A549 (cell line): ENCODE results near the gene IRX3. TPM values are rescaled to one million over a fixed set of nuclear protein-coding genes. Genes with fewer than 3 reads are reported as not detected.

Experiments used
- ATAC-seq, 2 experiments: fragments of 200-7000 bp in 1 of 2; fragments of >200 bp in 1 of 2; cut with Nextera tagmentation in 1 of 2; cut with Tn5 transposase in 1 of 2; 3 replicates each; pipeline versions ENCODE4 v1.8.0 to v1.9.1; 2018 to 2020; ENCODE audit warnings: mild to moderate bottlenecking in 1 of 2, moderate library complexity in 1 of 2
- CTCF ChIA-PET: fragments of 300-600 bp; sonication (Branson Sonifier 250); formaldehyde crosslinking; extraction: SDS; loops from one replicate; lab custom pipeline; 2021; ENCODE audit warnings: antibody characterized with exemption, inconsistent platforms; lab: Yijun Ruan, JAX
- POLR2A ChIA-PET: fragments of 350-600 bp; formaldehyde crosslinking; extraction: SDS; loops from one replicate; lab custom pipeline; 2021; ENCODE audit warnings: antibody characterized with exemption, inconsistent platforms; lab: Yijun Ruan, JAX
- DNase-seq, 2 experiments: peaks; one replicate each; pipeline versions ENCODE4 v3.0.0 to v3.0.0-alpha.2; 2011 to 2016; ENCODE audit warnings: low read depth in 1 of 2, low spot score in 1 of 2
- FAIRE-seq: peaks from 2 replicates; lab custom pipeline; 2011; peaks lifted over from hg19 to GRCh38; lab: Jason Lieb, UNC
- H3K27ac ChIP-seq, 2 experiments: fragments of >200 bp; sonication (Bioruptor Twin); formaldehyde crosslinking; 3 replicates each; pipeline ENCODE4 v1.5.1; 2016 to 2017
- H3K4me1 ChIP-seq: fragments of >200 bp; sonication (Bioruptor Twin); formaldehyde crosslinking; 3 replicates; pipeline ENCODE4 v1.6.1; 2016
- H3K4me2 ChIP-seq: fragments of >200 bp; sonication (Bioruptor Twin); formaldehyde crosslinking; 3 replicates; pipeline ENCODE4 v1.6.1; 2016
- H3K4me3 ChIP-seq: fragments of >200 bp; sonication (Bioruptor Twin); formaldehyde crosslinking; 3 replicates; pipeline ENCODE4 v1.5.1; 2016
- H3K9me3 ChIP-seq: fragments of >200 bp; sonication (Bioruptor Twin); formaldehyde crosslinking; 3 replicates; pipeline ENCODE4 v1.6.1; 2016
- BCL3 ChIP-seq: fragments of >200 bp; sonication (Bioruptor Twin); formaldehyde crosslinking; IDR thresholded peaks from 3 replicates; pipeline ENCODE4 v1.6.1; 2016
- BHLHE40 ChIP-seq: IDR thresholded peaks from 2 replicates; pipeline ENCODE4 v1.6.1; 2012; ENCODE audit warnings: low read depth, low read length, inconsistent platforms
- EHF ChIP-seq: fragments of 250-450 bp; sonication (Bioruptor Pico); IDR thresholded peaks from 2 replicates; pipeline ENCODE4 v1.5.0; 2020; ENCODE audit warnings: mild to moderate bottlenecking
- EHMT2 ChIP-seq: fragments of 200-600 bp; sonication (generic); IDR thresholded peaks from 2 replicates; pipeline ENCODE4 v1.6.1; 2016; ENCODE audit warnings: antibody characterized with exemption, low read depth, mild to moderate bottlenecking, moderate library complexity
- EP300 ChIP-seq, 2 experiments: fragments of >200 bp; sonication (Bioruptor Twin); formaldehyde crosslinking; IDR thresholded peaks; 2 replicates in 1 of 2; 3 replicates in 1 of 2; pipeline ENCODE4 v1.6.1; 2016 to 2017
- ESRRA ChIP-seq: fragments of 150-350 bp; IDR thresholded peaks from 2 replicates; pipeline ENCODE4 v1.6.1; 2014; ENCODE audit warnings: mild to moderate bottlenecking, low read length, borderline replicate concordance
- HEYL ChIP-seq: fragments of 250-450 bp; sonication (Bioruptor Pico); IDR thresholded peaks from 2 replicates; pipeline ENCODE4 v1.8.0; 2021; ENCODE audit warnings: mild to moderate bottlenecking, moderate library complexity
- NFE2L2 ChIP-seq: fragments of 150-350 bp; conservative IDR thresholded peaks from 2 replicates; pipeline ENCODE4 v1.6.1; 2014; ENCODE audit warnings: low read length
- NR3C1 ChIP-seq: fragments of >200 bp; sonication (Bioruptor Twin); formaldehyde crosslinking; IDR thresholded peaks from 3 replicates; pipeline ENCODE4 v1.6.1; 2017
- PBX3 ChIP-seq: IDR thresholded peaks from 2 replicates; pipeline ENCODE4 v1.6.1; 2012
- PHF8 ChIP-seq: fragments of 200-600 bp; sonication (generic); IDR thresholded peaks from 2 replicates; pipeline ENCODE4 v1.6.1; 2016; ENCODE audit warnings: low read depth, mild to moderate bottlenecking, antibody characterized with exemption, moderate library complexity, borderline replicate concordance
- POLR2AphosphoS2 ChIP-seq: conservative IDR thresholded peaks from 2 replicates; pipeline ENCODE4 v1.6.1; 2012; ENCODE audit warnings: low read length, improper control_type of control experiment, inconsistent platforms
- RAD21 ChIP-seq, 2 experiments: fragments of >200 bp in 1 of 2; sonication (Bioruptor Twin) in 1 of 2; formaldehyde crosslinking in 1 of 2; IDR thresholded peaks in 1 of 2; conservative IDR thresholded peaks in 1 of 2; 2 replicates in 1 of 2; 3 replicates in 1 of 2; pipeline ENCODE4 v1.6.1; 2012 to 2018; ENCODE audit warnings: inconsistent platforms in 1 of 2
- RCOR1 ChIP-seq: fragments of 150-350 bp; IDR thresholded peaks from 2 replicates; pipeline ENCODE4 v1.6.1; 2014; ENCODE audit warnings: antibody characterized with exemption, low read length, low read depth
- RFX5 ChIP-seq: fragments of 450-650 bp; IDR thresholded peaks from 2 replicates; pipeline ENCODE4 v1.7.1; 2014; ENCODE audit warnings: antibody characterized with exemption, mild to moderate bottlenecking, moderate library complexity
- TFCP2L1 ChIP-seq: fragments of 250-450 bp; sonication (Bioruptor Pico); IDR thresholded peaks from 2 replicates; pipeline ENCODE4 v1.5.0; 2021; ENCODE audit warnings: mild to moderate bottlenecking
- ZNF302 ChIP-seq: fragments of 250-450 bp; sonication (Bioruptor Pico); IDR thresholded peaks from 2 replicates; pipeline ENCODE4 v1.9.0; 2021; ENCODE audit warnings: inconsistent platforms, mild to moderate bottlenecking, moderate library complexity
- ZSCAN20 ChIP-seq: fragments of 250-450 bp; sonication (Bioruptor Pico); IDR thresholded peaks from 2 replicates; pipeline ENCODE4 v1.8.0; 2022; ENCODE audit warnings: mild to moderate bottlenecking, moderate library complexity
- WGBS: methylation state at CpG from one replicate; pipeline ENCODE4 v1.1.6; 2017; ENCODE audit errors: missing lambda C conversion rate; 5-methylcytosine and 5-hydroxymethylcytosine counted together
- polyA plus RNA-seq, 4 experiments: library from polyadenylated mRNA; depleted of rRNA in 3 of 4; stranded (reverse); fragments of >200 nt; fragmentation: RNase III in 1 of 4; extraction: RNeasy Plus Mini Kit Qiagen cat#74134 plus additional on column Dnase treatment in 1 of 4; gene quantifications; 2 replicates in 3 of 4; 3 replicates in 1 of 4; pipeline ENCODE4 v1.2.3, GENCODE V29; 2011 to 2017
- TF ChIP-seq, protein P1 (sequence below): fragments of >200 bp; sonication (Bioruptor Twin); formaldehyde crosslinking; IDR thresholded peaks from 3 replicates; pipeline ENCODE4 v1.5.1; 2016
- TF ChIP-seq, protein P2 (sequence below): fragments of 250-450 bp; sonication (Bioruptor Pico); IDR thresholded peaks from 2 replicates; pipeline ENCODE4 v1.5.0; 2020; ENCODE audit warnings: low read depth, mild to moderate bottlenecking, moderate library complexity
- TF ChIP-seq, protein P3 (sequence below): fragments of 200-600 bp; sonication (generic); IDR thresholded peaks from 2 replicates; pipeline ENCODE4 v1.6.1; 2016; ENCODE audit warnings: antibody characterized with exemption, mild to moderate bottlenecking, moderate library complexity

IRX3 gene
- polyA plus RNA-seq, 2 of the 4 experiments (the other 2 are of a cell fraction): 1.7 to 3.2 TPM

DNA sequence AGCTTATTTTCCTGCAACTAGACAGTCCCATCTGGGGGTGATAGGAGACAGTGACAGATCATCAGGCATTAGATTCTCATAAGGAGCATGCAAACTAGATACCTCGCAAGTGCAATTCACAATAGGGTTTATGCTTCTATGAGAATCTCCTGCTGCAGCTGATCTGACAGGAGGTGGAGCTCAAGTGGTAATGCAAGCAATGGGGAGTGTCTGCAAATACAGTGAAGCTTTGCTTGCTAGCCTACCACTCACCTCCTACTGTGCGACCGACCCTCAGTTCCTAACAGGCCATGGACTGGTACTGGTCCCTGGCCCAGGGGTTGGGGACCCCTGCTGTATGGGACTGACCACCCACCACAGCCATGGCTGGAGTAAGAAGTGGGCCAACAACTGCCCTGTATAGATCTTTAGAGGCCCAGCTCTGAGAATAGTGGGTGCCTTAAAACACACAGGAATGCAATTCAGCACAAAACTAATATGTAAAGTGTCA is 26.0 kb upstream of the IRX3 start:
- TF ChIP-seq HEYL (CRISPR knock-in tag) (no peak), BCL3 (no peak), TFCP2L1 (CRISPR knock-in tag) (no peak), EP300 (IDR thresholded peaks at IDR 0.05) (no peak)
- DNase-seq (no peak), FAIRE-seq (no peak), ATAC-seq (no peak)
- H3K4me1 ChIP-seq: no peaks in the 10 kb centered on the region
- H3K4me3 ChIP-seq: no peak overlapping the region
- H3K9me3 ChIP-seq: no peaks in the 10 kb centered on the region
- H3K4me2 ChIP-seq: no peak overlapping the region
- 59% methylated on average over 3 of the region's 3 CpGs for WGBS
- ChIA-PET CTCF (no interaction called here), POLR2A (no interaction called here)
- H3K27ac ChIP-seq: no peak overlapping the region

DNA sequence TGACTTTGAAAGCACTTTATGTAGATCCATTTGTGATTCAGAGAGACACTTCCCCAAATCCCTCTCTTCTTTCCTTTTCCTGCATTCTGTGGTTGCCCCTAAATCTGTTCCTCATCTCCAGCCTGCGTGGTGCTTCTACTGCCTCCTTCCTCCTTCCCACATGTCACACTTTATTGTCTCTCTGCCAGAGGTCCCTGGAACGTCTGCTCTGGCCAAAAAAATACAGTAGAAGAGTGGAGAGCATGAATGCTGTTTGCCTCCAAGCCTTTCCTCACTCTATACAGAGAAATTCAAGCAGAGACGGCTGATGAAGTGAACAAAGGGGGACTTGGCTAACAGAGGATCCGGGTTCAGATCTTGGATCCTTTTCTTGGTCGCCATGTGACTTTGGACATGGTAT is 22.8 kb upstream of the IRX3 start:
- whole genome bisulfite sequencing: 7% methylated on average over 5 of the region's 5 CpGs
- no peak for DNase-seq
- Histone ChIP-seq H3K27ac (no peak overlapping the region), H3K4me1 (no peaks in the 10 kb centered on the region), H3K9me3 (no peaks in the 10 kb centered on the region), H3K4me2 (no peak overlapping the region), H3K4me3 (no peak overlapping the region)
- POLR2A ChIA-PET: no interaction called here
- CTCF ChIA-PET: no interaction called here
- FAIRE-seq: no peak
- ATAC-seq: no peak; a peak in 1 of 6 replicates
- no peak for TF ChIP-seq EHF

- 39% methylated on average over 3 of the region's 3 CpGs for WGBS
- POLR2A ChIA-PET: no interaction called here
- H3K4me3 ChIP-seq: no peak overlapping the region
- ATAC-seq (no peak), FAIRE-seq (no peak)
- H3K4me2 ChIP-seq: no peak overlapping the region
- no peak overlapping the region for H3K27ac ChIP-seq
- H3K4me1 ChIP-seq: no peaks in the 10 kb centered on the region
- H3K9me3 ChIP-seq: 0 out of 3 replicates have a peak, but pooled peaks cover 4% of the 10 kb centered on the region
- TF ChIP-seq ESRRA (no peak), NR3C1 (no peak), PHF8 (no peak), HEYL (CRISPR knock-in tag) (no peak), BCL3 (no peak), EHMT2 (no peak), NFE2L2 (no peak), RFX5 (no peak), BHLHE40 (no peak), PBX3 (no peak), RCOR1 (no peak), ZNF302 (CRISPR knock-in tag) (no peak), RAD21 (conservative IDR thresholded peaks at IDR 0.05 in 1 of 2, IDR thresholded peaks at IDR 0.05 in 1 of 2) (no peak), ZSCAN20 (CRISPR knock-in tag) (no peak), POLR2AphosphoS2 (no peak)
- TF ChIP-seq, protein P1, sequence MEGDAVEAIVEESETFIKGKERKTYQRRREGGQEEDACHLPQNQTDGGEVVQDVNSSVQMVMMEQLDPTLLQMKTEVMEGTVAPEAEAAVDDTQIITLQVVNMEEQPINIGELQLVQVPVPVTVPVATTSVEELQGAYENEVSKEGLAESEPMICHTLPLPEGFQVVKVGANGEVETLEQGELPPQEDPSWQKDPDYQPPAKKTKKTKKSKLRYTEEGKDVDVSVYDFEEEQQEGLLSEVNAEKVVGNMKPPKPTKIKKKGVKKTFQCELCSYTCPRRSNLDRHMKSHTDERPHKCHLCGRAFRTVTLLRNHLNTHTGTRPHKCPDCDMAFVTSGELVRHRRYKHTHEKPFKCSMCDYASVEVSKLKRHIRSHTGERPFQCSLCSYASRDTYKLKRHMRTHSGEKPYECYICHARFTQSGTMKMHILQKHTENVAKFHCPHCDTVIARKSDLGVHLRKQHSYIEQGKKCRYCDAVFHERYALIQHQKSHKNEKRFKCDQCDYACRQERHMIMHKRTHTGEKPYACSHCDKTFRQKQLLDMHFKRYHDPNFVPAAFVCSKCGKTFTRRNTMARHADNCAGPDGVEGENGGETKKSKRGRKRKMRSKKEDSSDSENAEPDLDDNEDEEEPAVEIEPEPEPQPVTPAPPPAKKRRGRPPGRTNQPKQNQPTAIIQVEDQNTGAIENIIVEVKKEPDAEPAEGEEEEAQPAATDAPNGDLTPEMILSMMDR: no peak
- TF ChIP-seq, protein P2, sequence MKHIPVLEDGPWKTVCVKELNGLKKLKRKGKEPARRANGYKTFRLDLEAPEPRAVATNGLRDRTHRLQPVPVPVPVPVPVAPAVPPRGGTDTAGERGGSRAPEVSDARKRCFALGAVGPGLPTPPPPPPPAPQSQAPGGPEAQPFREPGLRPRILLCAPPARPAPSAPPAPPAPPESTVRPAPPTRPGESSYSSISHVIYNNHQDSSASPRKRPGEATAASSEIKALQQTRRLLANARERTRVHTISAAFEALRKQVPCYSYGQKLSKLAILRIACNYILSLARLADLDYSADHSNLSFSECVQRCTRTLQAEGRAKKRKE (CRISPR knock-in tag): no peak
- TF ChIP-seq, protein P3, sequence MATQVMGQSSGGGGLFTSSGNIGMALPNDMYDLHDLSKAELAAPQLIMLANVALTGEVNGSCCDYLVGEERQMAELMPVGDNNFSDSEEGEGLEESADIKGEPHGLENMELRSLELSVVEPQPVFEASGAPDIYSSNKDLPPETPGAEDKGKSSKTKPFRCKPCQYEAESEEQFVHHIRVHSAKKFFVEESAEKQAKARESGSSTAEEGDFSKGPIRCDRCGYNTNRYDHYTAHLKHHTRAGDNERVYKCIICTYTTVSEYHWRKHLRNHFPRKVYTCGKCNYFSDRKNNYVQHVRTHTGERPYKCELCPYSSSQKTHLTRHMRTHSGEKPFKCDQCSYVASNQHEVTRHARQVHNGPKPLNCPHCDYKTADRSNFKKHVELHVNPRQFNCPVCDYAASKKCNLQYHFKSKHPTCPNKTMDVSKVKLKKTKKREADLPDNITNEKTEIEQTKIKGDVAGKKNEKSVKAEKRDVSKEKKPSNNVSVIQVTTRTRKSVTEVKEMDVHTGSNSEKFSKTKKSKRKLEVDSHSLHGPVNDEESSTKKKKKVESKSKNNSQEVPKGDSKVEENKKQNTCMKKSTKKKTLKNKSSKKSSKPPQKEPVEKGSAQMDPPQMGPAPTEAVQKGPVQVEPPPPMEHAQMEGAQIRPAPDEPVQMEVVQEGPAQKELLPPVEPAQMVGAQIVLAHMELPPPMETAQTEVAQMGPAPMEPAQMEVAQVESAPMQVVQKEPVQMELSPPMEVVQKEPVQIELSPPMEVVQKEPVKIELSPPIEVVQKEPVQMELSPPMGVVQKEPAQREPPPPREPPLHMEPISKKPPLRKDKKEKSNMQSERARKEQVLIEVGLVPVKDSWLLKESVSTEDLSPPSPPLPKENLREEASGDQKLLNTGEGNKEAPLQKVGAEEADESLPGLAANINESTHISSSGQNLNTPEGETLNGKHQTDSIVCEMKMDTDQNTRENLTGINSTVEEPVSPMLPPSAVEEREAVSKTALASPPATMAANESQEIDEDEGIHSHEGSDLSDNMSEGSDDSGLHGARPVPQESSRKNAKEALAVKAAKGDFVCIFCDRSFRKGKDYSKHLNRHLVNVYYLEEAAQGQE: no peak
- TF ChIP-seq, all 56 proteins: peak for 0
- CTCF ChIA-PET: interaction anchor here (1.2 kb wide), 1 partner anchor 22 kb away, joined by 3 read pairs; no protein-coding TSS in a partner anchor
- no peak for DNase-seq
Measured at GRCh38 chr16:54305080-54305479, 18.5 kb upstream of the IRX3 start.
